GM20000 (cell line): Measurements from ENCODE around the gene URGCP.
"Not testable (repeated sequence)": the region's sequence is repeated elsewhere in the genome, so short reads cannot be mapped to it uniquely, and the experiment has no call there.

Experiments
- DNase-seq: peaks from one replicate; pipeline ENCODE4 v3.0.0; 2012; ENCODE audit warnings: low spot score
- CTCF ChIP-seq: IDR thresholded peaks from 2 replicates; pipeline ENCODE4 v1.5.1; 2012; ENCODE audit warnings: mild to moderate bottlenecking, control low read depth; ENCODE audit errors: extremely low read depth, missing control alignments

Gene URGCP

GRCh38 chr7:43847496-43847895, 58.9 kb downstream of the URGCP start:
- no peak for DNase-seq
- TF ChIP-seq CTCF, result no peak

- no peak for DNase-seq
- TF ChIP-seq CTCF, result no peak
Measured at GRCh38 chr7:43844662-43845061, 61.7 kb downstream of the URGCP start.

GRCh38 chr7:43844257-43844656, 62.1 kb downstream of the URGCP start:
- no peak for DNase-seq
- TF ChIP-seq CTCF, result no peak

- TF ChIP-seq CTCF, result no peak
- DNase-seq, result no peak
Measured at GRCh38 chr7:43843296-43843695, 63.1 kb downstream of the URGCP start.

- no peak for DNase-seq
Measured at GRCh38 chr7:43838201-43838658, 68.2 kb downstream of the URGCP start.

GRCh38 chr7:43834463-43835251, 71.7 kb downstream of the URGCP start:
- DNase-seq, result peak; percentile 20
- TF ChIP-seq CTCF, result no peak

More at GRCh38 chr7:43838201-43838658, 68.2 kb downstream of the URGCP start:
- no peak for TF ChIP-seq CTCF

- not testable (repeated sequence) for DNase-seq
Measured at GRCh38 chr7:43830917-43831316, 75.5 kb downstream of the URGCP start.
